Pericardium fibroblast (primary cell): ENCODE measurements around the gene RNPC3. TPM values are rescaled to one million over a fixed set of nuclear protein-coding genes. Genes with fewer than 3 reads are reported as not detected.

Experiments
- total RNA-seq: library from RNA; depleted of rRNA; stranded (reverse); fragments of >200 nt; gene quantifications from 2 replicates; pipeline ENCODE4 v1.2.3, GENCODE V29; 2015

Gene RNPC3, protein sequence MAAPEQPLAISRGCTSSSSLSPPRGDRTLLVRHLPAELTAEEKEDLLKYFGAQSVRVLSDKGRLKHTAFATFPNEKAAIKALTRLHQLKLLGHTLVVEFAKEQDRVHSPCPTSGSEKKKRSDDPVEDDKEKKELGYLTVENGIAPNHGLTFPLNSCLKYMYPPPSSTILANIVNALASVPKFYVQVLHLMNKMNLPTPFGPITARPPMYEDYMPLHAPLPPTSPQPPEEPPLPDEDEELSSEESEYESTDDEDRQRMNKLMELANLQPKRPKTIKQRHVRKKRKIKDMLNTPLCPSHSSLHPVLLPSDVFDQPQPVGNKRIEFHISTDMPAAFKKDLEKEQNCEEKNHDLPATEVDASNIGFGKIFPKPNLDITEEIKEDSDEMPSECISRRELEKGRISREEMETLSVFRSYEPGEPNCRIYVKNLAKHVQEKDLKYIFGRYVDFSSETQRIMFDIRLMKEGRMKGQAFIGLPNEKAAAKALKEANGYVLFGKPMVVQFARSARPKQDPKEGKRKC
- total RNA-seq = 5.0 and 6.4 TPM in 2 replicates

DNA sequence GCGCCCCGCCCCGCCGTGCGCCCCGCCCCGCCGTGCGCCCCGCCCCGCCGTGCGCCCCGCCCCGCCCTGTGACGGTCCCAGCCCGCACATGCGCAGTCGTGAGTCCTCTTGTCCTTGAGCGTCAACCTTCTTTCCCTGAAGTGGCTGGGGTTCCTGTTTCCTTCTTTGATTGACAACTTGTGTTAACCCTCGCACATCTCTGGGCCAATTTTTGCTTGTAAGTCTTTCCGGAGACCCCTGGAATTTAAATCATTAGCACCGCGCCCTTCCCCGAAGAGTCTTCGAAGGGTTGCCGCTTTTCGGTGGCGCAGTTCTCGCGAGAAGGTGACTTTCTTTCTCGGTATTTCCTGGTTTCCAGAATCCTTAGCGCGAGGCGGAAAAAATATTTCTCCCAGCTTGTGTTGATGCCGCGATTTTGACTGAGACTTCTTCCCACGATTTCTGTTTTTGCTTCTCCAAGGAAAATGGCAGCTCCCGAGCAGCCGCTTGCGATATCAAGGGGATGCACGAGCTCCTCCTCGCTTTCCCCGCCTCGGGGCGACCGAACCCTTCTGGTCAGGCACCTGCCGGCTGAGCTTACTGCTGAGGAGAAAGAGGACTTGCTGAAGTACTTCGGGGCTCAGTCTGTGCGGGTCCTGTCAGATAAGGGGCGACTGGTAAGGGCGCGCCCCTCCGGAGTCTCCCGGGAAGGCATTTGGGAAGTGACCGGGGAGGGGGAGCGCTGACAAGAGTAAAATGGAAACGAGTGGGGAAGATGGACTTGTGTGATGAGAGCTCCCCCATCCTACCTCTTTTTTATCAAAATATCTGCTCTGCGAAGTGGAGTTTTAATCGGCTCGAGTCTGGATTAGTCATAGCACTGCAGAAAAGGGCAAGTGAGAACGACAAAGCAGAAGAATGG lies at the start of gene RNPC3:
Gene RNPC3 (plus strand): TSS at position 93 of the 901 bp plus-strand sequence. CDS start 372 bp downstream, at position 465.

GRCh38 chr1:103571289-103571688 lies 45.8 kb downstream of the RNPC3 start, which contains the start of gene AMY2B:
Gene AMY2B, plus strand, starts transcription at chr1:103571589. Its CDS starts 14 bp downstream, at chr1:103571603.

Other genes with a start within 250 kb of the RNPC3 start
- 3.7 and 4.6 TPM in 2 replicates for gene AMY2B, start 45.9 kb downstream of the RNPC3 start, total RNA-seq
- not detected in 2 replicates for gene AMY2A, start 91.7 kb downstream of the RNPC3 start, total RNA-seq
- not detected in 2 replicates for gene AMY1A, start 130.1 kb downstream of the RNPC3 start, total RNA-seq
- not detected in 2 replicates for gene AMY1B, start 170.5 kb downstream of the RNPC3 start, total RNA-seq
- not detected in 2 replicates for gene AMY1C, start 224.2 kb downstream of the RNPC3 start, total RNA-seq